Stimulated activated naive CD8-positive, alpha-beta T cell treated with anti-CD3 and anti-CD28 coated beads, Interleukin-15, amount 100 ng/mL, for 72 hours (primary cell): ENCODE data around the gene AOAH.

ENCODE experiments used
- ATAC-seq: fragments of 150-1000 bp; cut with Tn5 transposase; 2 replicates; pipeline ENCODE4 v1.10.0; 2021; ENCODE audit warnings: mild to moderate bottlenecking, moderate library complexity
- DNase-seq, 2 donors: peaks; one replicate each; pipeline ENCODE4 v3.0.0; 2021 to 2022
- H3K27ac Mint-ChIP-seq, 2 donors: one replicate each; pipeline ENCODE4 v1.8.0; 2022; ENCODE audit warnings: mild to moderate bottlenecking in 2 of 2, mixed read lengths in 2 of 2, moderate library complexity in 2 of 2
- H3K27me3 Mint-ChIP-seq: one replicate; pipeline ENCODE4 v1.8.0; 2022; ENCODE audit warnings: mixed read lengths
- H3K4me1 Mint-ChIP-seq: one replicate; pipeline ENCODE4 v1.8.0; 2022; ENCODE audit warnings: mild to moderate bottlenecking, mixed read lengths
- H3K4me3 Mint-ChIP-seq, 2 donors: one replicate each; pipeline ENCODE4 v1.8.0; 2022; ENCODE audit warnings: mild to moderate bottlenecking in 2 of 2, mixed read lengths in 2 of 2, moderate library complexity in 1 of 2
- H3K9me3 Mint-ChIP-seq, 2 donors: one replicate each; pipeline ENCODE4 v1.8.0; 2022; ENCODE audit warnings: mixed read lengths in 2 of 2

Gene AOAH

DNA sequence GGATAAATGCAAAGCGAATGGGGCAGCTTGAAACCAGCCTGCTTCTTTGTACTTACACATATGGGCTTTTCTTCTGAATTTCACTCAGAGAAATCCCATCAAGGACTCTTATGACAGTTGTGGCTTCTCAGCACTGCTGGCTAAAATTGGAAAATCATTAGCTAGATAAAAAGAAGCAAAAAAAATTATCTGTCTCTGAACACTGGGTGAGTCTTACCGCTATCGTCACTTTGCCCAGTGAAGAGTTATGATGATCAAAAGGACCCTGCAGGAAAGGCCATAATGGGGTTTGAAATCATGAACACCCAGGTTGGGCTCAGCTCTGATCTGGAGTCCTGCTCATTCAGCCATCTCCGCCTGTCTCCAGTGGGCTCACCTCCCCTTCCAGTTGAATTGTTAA is 34.3 kb downstream of the AOAH start:
- H3K4me3 Mint-ChIP-seq, result peak overlapping the region; percentile 72 to 89
- no peaks in the 10 kb centered on the region for H3K27me3 Mint-ChIP-seq
- H3K4me1 Mint-ChIP-seq, result peaks cover 63% of the 10 kb centered on the region
- H3K27ac Mint-ChIP-seq, result peak overlapping the region; percentile 59 to 98
- ATAC-seq, result no peak
- H3K9me3 Mint-ChIP-seq, result no peaks in the 10 kb centered on the region
- DNase-seq, result no peak

DNA sequence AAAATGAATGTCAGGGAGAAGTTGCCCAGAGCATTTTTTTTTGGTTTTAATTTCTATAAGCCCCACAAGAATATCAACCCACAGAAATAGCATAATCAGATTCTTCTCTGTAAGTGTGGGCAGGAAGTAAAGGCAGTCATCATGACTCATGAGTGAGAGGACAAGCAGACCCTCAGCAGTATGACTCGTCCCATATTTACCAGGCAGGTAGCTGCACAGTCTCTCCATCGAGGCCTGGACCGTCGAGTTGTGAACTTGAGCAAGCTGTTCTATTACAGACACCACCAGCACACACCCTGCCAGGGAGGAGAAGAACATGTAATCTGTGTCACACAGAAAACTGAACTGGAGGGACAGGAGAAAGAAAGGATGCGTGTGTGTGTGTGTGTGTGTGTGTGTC is 37.8 kb downstream of the AOAH start:
- ATAC-seq (peak; percentile 90), DNase-seq (peak; percentile 44 to 67)
- Mint-ChIP-seq H3K4me1 (peaks cover 90% of the 10 kb centered on the region), H3K27ac (peak overlapping the region; percentile 97 to 98), H3K4me3 (peak overlapping the region; percentile 73 to 77), H3K9me3 (no peaks in the 10 kb centered on the region), H3K27me3 (no peaks in the 10 kb centered on the region)

DNA sequence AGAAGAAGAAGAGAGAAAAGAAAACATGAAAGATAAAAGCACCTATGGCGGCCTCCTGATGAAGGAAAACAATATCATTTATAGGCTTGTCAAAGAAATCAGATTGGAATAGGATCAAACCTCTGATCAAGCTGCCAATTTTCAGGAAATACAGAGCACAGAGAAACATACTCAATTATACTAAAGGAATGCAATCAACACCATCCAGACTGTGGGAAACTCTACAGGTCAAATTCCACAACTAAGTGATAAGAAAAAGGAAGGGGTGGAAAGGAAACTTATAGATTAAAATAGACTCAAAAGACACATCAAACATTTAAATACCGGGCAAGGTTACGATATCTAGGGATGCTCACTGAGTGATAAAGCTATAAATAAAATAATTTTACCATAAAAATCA is 39.3 kb downstream of the AOAH start:
- Mint-ChIP-seq H3K4me1 (peaks cover 90% of the 10 kb centered on the region), H3K27ac (peak overlapping the region in 1 of 2 donors; percentile 64), H3K27me3 (no peaks in the 10 kb centered on the region), H3K9me3 (no peaks in the 10 kb centered on the region), H3K4me3 (peak overlapping the region in 1 of 2 donors; percentile 14)
- no peak for ATAC-seq
- no peak for DNase-seq

DNA sequence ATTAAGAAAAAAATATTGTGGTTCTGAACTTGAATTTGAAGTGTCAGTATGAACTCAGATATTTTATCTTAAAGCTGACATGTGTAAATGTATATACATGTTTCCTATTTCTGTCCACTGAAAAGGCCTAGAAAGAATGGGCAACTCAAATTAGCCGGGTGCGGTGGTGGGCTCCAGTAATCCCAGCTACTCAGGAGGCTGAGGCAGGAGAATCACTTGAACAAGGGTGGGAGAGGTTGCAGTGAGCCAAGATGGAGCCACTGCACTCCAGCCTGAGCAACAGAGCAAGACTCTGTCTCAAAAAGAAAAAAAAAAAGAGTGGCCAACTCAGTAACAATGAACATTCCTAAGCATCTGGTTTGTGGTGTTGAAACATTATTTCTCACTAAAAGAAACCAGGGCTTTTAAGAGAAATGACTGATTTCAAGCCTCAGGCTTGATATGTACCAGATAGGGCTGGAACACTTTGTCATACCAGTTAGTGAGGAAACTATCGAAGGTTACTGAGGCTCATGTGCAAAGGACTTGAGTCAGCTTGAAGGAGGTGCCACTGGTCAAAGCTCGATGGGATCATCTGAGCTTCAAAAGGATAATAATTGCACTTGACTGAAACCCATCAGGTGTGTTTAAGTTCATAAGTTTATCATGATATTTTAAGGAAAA is 40.5 kb downstream of the AOAH start:
- Mint-ChIP-seq H3K27me3 (no peaks in the 10 kb centered on the region), H3K4me1 (peaks cover 85% of the 10 kb centered on the region), H3K9me3 (no peaks in the 10 kb centered on the region), H3K4me3 (peak overlapping the region in 1 of 2 donors; percentile 32), H3K27ac (peak overlapping the region; percentile 27 to 65)
- DNase-seq (peak in 1 of 2 donors; percentile 33), ATAC-seq (peak; percentile 90)

DNA sequence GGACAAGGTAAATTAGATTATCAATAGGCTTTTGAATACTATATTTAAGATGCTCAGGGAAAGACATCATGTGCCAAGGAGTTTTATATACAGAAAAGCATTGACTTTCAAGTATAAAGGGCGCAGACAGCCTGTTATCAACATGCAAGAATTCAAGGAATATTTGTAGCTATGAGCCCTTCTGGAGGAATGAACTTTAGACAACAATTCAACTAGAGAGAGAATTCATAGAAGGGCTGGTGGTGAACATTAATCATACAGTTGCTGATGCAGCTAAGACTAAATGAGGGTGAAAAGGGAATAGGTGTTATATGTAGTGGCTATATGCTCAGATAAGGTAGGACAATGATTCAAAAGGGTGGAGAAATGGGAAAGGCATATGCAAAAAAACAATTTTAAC is 41.2 kb downstream of the AOAH start:
- peak overlapping the region in 1 of 2 donors; percentile 32 for H3K4me3 Mint-ChIP-seq
- ATAC-seq (no peak), DNase-seq (no peak)
- H3K4me1 Mint-ChIP-seq, result peaks cover 90% of the 10 kb centered on the region
- H3K27ac Mint-ChIP-seq, result peak overlapping the region in 1 of 2 donors; percentile 27
- no peaks in the 10 kb centered on the region for H3K9me3 Mint-ChIP-seq
- H3K27me3 Mint-ChIP-seq, result no peaks in the 10 kb centered on the region

DNA sequence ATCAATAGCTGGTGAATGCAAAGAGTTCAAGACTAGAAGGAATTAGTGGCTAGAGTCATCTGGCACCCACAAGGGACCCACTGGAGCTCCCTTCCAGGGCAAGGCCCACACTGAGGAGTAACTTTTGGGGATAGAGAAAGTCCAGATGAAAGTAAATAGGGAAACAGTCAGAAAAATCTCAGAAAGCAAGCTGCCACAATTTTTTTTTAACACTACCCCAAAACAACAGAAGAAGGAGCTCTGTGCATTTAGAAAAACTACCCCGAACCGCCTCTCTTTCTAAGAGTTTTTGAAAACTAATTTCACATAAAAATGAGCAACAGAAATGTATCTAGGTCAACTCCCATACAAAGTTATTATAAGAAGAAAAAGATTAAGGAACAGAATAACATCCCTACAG is 42.2 kb downstream of the AOAH start:
- Mint-ChIP-seq H3K4me1 (peaks cover 94% of the 10 kb centered on the region), H3K27ac (peak overlapping the region in 1 of 2 donors; percentile 52), H3K27me3 (no peaks in the 10 kb centered on the region), H3K9me3 (no peaks in the 10 kb centered on the region), H3K4me3 (peak overlapping the region in 1 of 2 donors; percentile 35)
- no peak for DNase-seq
- no peak for ATAC-seq

DNA sequence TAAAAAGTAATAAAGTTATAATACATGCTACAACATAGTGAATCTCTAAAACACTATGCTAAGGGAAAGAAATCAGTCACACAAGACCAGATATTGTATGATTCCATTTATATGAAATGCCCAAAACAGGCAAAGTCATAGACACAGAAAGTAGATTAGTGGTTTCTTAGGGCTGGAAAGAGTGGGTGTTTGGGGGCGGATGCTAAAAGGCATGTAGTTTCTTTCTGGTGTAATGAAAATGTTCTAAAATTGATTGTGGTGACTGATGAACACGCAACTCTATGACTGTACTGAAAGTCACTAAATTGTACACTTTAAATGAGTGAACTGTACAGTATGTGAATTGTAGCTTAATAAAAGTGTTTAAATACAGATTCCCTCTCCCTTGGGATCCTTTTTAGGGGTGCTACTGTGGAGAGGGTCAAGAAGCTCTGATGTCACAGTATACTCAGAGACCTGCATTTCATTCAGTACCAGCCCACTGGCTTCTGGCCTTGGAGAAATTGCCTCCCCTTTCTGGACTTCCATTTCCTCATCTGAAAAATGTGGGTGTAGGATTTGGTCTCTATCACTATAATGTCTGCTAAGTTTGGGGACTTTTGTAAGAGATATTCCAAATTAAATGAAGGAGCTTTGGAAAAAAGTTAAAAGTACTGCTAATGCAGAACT is 46.4 kb downstream of the AOAH start:
- peaks cover 89% of the 10 kb centered on the region for H3K4me1 Mint-ChIP-seq
- ATAC-seq, result peak; percentile 92
- H3K27me3 Mint-ChIP-seq, result no peaks in the 10 kb centered on the region
- H3K27ac Mint-ChIP-seq, result peak overlapping the region; percentile 38 to 97
- H3K4me3 Mint-ChIP-seq, result peak overlapping the region; percentile 13 to 71
- DNase-seq, result peak; percentile 53 to 74
- H3K9me3 Mint-ChIP-seq, result no peaks in the 10 kb centered on the region

DNA sequence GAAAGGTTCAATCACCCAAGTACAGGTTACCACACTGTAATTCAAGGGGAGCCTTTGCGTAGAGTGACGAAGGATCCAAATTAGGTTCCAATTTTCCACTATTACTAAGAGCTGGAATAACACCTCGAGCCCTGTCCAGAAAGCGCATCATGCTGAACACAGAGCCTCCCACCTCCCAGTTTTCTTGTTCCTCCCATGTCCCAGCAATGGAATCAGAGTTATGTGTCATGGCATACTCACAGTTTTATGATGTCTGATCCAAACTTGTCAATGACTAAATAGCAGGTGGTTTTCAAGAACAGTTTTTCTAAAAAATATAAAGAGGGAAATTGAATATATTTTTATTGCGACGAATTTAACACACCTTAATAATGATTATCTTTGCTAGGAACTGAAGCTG is 50.6 kb downstream of the AOAH start:
- no peaks in the 10 kb centered on the region for H3K27me3 Mint-ChIP-seq
- no peaks in the 10 kb centered on the region for H3K9me3 Mint-ChIP-seq
- peaks cover 82% of the 10 kb centered on the region for H3K4me1 Mint-ChIP-seq
- ATAC-seq (no peak), DNase-seq (no peak)
- H3K27ac Mint-ChIP-seq, result no peak overlapping the region
- no peak overlapping the region for H3K4me3 Mint-ChIP-seq

DNA sequence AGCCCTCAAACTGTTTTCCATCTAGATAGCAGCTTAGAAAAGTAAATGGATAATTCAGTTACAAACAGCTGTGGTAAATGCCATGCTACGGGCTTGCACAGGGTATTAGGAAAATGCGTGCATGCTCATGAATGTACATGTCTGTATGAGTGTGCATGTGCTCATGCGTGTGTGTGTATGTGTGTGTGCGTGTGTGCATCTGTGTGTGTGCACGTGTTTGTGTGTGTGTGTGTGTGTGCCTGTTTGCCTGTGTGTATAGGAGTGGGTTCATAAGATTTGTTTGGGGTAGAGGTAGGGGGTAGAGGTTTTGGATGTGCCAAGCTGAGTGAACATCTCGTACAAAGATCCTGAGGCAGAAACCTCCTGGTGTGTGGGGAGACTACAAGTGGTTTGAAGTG is 52.9 kb downstream of the AOAH start:
- no peaks in the 10 kb centered on the region for H3K27me3 Mint-ChIP-seq
- H3K4me1 Mint-ChIP-seq, result peaks cover 80% of the 10 kb centered on the region
- DNase-seq (no peak), ATAC-seq (no peak)
- H3K27ac Mint-ChIP-seq, result no peak overlapping the region
- no peaks in the 10 kb centered on the region for H3K9me3 Mint-ChIP-seq
- H3K4me3 Mint-ChIP-seq, result no peak overlapping the region

DNA sequence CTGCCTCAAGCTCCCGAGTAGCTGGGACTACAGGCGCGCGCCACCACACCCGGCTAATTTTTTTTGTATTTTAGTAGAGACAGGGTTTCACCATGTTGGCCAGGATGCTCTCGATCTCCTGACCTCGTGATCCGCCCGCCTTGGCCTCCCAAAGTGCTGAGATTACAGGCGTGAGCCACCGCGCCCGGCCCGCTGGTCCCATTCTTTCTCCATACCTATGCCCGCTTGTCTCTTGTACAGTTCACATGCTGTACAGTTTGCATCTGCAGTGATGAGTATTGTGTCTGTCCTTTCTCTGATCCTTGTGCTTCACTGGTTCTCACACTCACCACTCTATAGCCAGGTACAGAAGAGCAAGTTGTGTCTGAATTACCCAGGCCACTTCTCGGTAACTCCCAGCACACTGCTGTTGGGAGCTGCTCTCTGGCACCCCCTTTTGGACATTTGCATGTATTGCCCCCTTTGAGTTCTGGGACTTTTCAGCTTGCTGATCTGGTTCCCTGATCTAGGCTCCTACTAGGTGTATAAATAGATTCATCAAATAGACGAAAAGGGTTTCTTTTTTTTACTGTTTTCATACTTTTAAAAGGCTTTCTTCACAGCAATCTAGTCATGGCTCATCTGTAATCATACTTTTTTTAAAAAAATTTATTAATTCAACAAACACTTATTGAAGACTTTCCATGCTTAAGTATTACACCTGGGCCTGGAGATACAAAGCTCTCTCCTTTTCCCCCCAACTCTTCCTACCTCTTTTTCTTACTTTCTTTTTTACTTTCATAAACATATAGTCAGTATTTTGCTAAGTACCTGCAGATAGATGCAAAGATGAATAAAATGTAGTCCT is 53.5 kb downstream of the AOAH start:
- Mint-ChIP-seq H3K27ac (peak overlapping the region; percentile 60 to 79), H3K4me3 (peak overlapping the region; percentile 39 to 69)
- peak; percentile 77 for ATAC-seq

DNA sequence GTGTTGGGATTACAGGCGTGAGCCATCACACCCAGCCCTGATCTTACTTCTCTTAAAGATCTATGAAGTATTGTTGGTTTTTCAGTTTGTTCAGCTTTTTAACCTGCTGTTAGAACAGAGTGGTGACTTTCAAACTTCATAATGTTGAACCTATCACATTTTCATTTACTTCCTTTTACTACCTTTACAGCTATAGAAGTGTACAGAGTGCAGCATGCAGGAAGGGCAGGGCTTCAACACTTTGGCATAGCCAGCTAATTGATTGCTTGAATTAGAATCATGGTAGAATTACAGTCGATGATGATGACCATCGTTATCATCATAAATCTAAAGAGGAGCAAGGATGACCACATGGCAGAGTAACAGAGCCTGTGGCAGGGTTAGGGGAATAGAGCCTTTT is 55.5 kb downstream of the AOAH start:
- Mint-ChIP-seq H3K27me3 (no peaks in the 10 kb centered on the region), H3K4me3 (no peak overlapping the region), H3K4me1 (peaks cover 62% of the 10 kb centered on the region), H3K27ac (peak overlapping the region in 1 of 2 donors; percentile 6), H3K9me3 (peaks cover 0 to 6% of the 10 kb centered on the region in 2 donors)
- ATAC-seq (no peak), DNase-seq (no peak)

More for the DNA sequence above, 53.5 kb downstream of the AOAH start:
- Mint-ChIP-seq H3K9me3 (no peaks in the 10 kb centered on the region), H3K27me3 (no peaks in the 10 kb centered on the region), H3K4me1 (peaks cover 79% of the 10 kb centered on the region)
- peak; percentile 65 to 71 for DNase-seq

DNA sequence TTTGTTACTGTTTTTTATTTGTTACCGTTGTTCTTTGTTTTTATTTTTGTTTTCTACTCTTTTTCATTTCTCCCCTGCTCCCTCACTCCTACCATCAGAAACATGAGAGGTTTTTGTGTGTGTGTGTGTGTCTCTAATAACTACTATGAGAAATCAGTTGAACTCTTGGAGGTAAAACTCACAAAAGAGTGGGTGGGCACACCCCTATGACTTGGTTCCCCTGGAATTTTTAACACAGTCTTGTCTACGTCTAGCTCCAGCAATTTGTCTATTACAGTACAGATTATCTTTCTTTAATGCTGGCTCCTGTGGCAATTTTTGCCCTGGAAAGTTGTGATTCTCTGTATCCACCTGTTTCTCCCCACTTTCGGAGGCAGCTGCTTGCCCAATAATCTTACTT is 56.2 kb downstream of the AOAH start:
- Mint-ChIP-seq H3K27ac (peak overlapping the region in 1 of 2 donors; percentile 84), H3K4me1 (peaks cover 55% of the 10 kb centered on the region), H3K27me3 (no peaks in the 10 kb centered on the region), H3K4me3 (peak overlapping the region in 1 of 2 donors; percentile 20), H3K9me3 (peaks cover 0 to 6% of the 10 kb centered on the region in 2 donors)
- DNase-seq, result no peak
- no peak for ATAC-seq

DNA sequence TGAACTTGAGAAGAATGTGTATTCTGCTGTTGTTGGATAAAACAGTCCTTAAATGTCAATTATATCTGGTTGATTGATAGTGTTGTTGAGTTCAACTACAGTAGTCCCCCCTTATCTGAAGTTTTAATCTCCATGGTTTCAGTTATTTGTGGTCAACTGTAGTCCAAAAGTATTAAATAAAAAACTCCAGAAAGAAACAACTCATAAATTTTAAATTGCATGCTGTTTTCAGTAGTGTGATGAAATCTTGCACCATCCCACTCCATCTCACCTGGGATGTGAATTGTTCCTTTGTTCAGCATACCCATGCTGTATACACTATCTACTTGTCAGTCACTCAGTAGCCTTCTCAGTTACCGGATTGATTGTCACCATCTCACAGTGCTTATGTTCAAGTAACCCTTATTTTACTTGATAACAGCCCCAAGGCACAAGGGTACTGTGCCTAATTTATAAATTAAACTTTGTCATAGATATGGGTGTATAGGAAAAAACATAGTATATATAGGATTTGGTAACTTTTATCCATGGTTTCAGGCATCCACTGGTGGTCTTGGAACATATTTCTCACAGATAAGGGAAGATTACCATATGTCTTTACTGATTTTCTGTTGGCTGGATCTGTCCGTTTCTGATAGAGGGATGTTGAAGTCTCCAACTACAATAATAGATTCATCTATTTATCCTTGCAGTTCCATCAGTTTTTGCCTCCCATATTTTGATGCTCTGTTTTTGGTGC is 57.1 kb downstream of the AOAH start:
- H3K27ac Mint-ChIP-seq, result peak overlapping the region; percentile 71 to 94
- peak overlapping the region; percentile 31 to 67 for H3K4me3 Mint-ChIP-seq
- H3K4me1 Mint-ChIP-seq, result peaks cover 59% of the 10 kb centered on the region
- no peak for DNase-seq
- ATAC-seq, result peak; percentile 49
- peaks cover 0 to 6% of the 10 kb centered on the region in 2 donors for H3K9me3 Mint-ChIP-seq
- H3K27me3 Mint-ChIP-seq, result no peaks in the 10 kb centered on the region

DNA sequence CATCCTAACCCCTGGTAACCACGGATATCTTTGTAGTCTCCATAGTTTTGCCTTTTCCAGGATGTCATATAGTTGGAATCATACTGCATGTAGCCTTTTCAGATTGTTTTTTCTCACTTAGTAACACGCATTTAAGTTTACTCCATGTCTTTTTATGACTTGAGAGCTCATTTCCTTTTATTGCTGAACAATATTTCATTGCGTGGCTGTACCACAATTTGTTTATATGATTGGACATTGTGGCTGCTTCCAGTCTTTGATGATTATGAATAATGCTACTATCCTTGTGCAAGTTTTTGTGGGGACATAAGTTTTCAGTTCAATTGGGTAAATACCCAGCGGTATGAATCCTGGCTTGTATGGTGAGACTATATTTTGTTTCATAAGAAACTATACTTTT is 60.8 kb downstream of the AOAH start:
- Mint-ChIP-seq H3K4me1 (peaks cover 37% of the 10 kb centered on the region), H3K27ac (no peak overlapping the region), H3K9me3 (peaks cover 0 to 6% of the 10 kb centered on the region in 2 donors), H3K4me3 (no peak overlapping the region), H3K27me3 (no peaks in the 10 kb centered on the region)
- ATAC-seq, result no peak
- DNase-seq, result no peak
